Measurements from ENCODE around the gene ZNF580. TPM values are rescaled to one million over a fixed set of nuclear protein-coding genes. Genes with fewer than 3 reads are reported as not detected.
A peak's percentile ranks its signal among the peaks of the same experiment; 100 is the strongest.

Gene ZNF580
- total RNA-seq, 2 donors from 2014 or later: 35.7 to 39.5 TPM

- Mint-ChIP-seq H3K9me3 (no peaks in the 10 kb centered on the region), H3K4me3 (peak overlapping the region; percentile 30), H3K27me3 (peaks cover 0 to 3% of the 10 kb centered on the region in 2 donors), H3K36me3 (no peaks in the 10 kb centered on the region), H3K27ac (peak overlapping the region in 1 of 2 donors; percentile 58), H3K4me1 (ENCODE audit: low read depth in 2 of 2) (peaks cover 15 to 24% of the 10 kb centered on the region in 2 donors)
- DNase-seq (ENCODE audit: low spot score) (no peak), ATAC-seq (no peak)
Measured at GRCh38 chr19:55650126-55650557, 9.3 kb downstream of the ZNF580 start.

DNA sequence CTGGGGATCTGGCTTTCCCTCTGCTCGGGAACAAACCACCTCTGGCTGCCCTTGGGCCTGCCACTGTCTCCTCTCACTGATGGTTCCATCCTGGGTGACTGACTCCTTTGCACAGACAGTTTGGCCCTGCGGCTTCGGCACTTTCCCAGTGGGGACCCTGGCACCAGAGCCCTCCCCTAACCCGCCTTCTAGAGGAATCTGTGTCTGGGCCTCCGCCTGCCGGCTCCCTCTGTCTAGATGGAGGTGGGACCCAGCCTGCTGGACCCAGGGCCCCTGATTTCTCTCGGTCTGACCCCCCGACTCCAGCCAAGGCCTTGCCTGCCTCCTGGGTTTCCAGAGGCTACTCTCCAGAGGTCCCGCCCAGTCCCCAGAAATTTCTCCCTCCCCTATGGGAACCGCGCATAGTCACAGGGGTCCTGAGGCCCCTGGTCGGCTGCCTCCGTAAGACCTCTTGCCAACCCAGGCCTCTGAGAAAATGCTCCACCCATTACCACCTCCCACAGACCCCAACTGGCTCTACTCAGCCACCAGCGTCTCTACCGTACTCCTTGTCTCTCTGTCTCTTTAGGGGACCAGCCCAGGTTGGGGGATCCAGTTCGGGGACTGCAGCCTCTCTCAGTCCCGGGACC lies 9.9 kb downstream of the ZNF580 start:
- Mint-ChIP-seq H3K4me1 (ENCODE audit: low read depth in 2 of 2) (peaks cover 17 to 22% of the 10 kb centered on the region in 2 donors), H3K4me3 (peak overlapping the region; percentile 30), H3K27ac (no peak overlapping the region), H3K9me3 (no peaks in the 10 kb centered on the region), H3K27me3 (peaks cover 0 to 3% of the 10 kb centered on the region in 2 donors), H3K36me3 (peaks cover 4% of the 10 kb centered on the region)
- ATAC-seq (no peak), DNase-seq (ENCODE audit: low spot score) (no peak)

DNA sequence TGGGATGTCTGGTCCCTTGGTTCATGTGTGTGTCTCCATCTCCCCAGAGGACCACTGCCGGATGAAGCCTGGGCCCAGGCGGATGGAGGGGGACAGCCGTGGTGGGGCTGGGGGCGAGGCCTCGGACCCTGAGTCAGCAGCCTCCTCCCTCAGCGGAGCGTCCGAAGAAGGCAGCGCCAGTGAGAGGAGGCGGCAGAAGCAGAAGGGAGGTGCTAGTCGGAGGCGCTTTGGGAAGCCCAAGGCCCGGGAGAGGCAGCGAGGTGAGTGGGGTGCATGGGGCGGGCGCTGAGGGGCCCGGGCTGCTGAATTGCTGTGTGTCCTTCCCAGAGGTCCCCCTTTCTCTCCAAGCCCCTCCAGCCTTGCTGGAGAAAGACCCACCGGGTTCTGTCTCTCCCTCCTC lies 10.4 kb downstream of the ZNF580 start:
- Mint-ChIP-seq H3K27me3 (peaks cover 0 to 3% of the 10 kb centered on the region in 2 donors), H3K27ac (no peak overlapping the region), H3K4me3 (no peak overlapping the region), H3K4me1 (ENCODE audit: low read depth in 2 of 2) (peaks cover 23 to 27% of the 10 kb centered on the region in 2 donors), H3K36me3 (peaks cover 9% of the 10 kb centered on the region), H3K9me3 (no peaks in the 10 kb centered on the region)
- ATAC-seq (no peak), DNase-seq (ENCODE audit: low spot score) (no peak)

DNA sequence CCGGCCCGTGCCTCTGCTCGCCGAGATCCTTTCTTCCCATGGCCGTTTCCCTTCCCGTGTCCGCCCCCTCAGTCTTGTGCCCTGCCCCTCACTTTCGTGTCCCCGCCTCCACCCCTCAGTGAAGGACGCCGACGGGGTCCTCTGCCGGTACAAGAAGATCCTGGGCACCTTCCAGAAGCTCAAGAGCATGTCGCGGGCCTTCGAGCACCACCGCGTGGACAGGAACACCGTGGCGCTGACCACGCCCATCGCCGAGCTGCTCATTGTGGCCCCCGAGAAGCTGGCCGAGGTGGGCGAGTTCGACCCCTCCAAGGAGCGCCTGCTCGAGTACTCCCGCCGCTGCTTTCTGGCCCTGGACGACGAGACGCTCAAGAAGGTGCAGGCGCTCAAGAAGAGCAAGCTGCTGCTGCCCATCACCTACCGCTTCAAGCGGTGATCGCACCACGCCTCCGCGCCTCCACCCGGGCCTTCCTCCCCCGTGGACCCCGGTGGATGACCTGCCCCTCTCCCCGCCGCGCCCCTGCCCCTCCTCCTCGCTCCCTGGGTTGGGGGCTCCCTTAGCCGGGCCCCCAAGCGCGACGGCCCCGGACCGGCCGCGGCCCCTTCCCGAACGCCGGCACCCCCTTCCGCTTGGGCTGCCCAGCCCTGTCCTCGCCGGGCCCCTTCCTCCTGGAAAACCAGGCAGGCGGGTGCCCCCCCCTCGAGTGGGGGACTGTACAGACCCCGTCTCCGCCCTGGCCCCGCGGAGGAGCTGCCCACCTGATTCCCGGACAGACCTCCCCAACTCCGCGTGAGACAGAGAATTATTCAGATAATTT lies 11.7 kb downstream of the ZNF580 start:
- DNase-seq (ENCODE audit: low spot score) (no peak), ATAC-seq (no peak)
- peaks cover 0 to 3% of the 10 kb centered on the region in 2 donors for H3K27me3 Mint-ChIP-seq
- H3K4me3 Mint-ChIP-seq: no peak overlapping the region
- H3K36me3 Mint-ChIP-seq: peaks cover 14% of the 10 kb centered on the region
- no peaks in the 10 kb centered on the region for H3K9me3 Mint-ChIP-seq
- peaks cover 27 to 30% of the 10 kb centered on the region in 2 donors for H3K4me1 Mint-ChIP-seq (ENCODE audit: low read depth in 2 of 2)
- no peak overlapping the region for H3K27ac Mint-ChIP-seq

- peak overlapping the region; percentile 90 for H3K4me3 Mint-ChIP-seq
- H3K4me1 Mint-ChIP-seq (ENCODE audit: low read depth in 2 of 2): peaks cover 27 to 33% of the 10 kb centered on the region in 2 donors
Measured at GRCh38 chr19:55653651-55654322, 13.0 kb downstream of the ZNF580 start.

GRCh38 chr19:55654323-55654867 lies 13.6 kb downstream of the ZNF580 start:
- peaks cover 30 to 33% of the 10 kb centered on the region in 2 donors for H3K4me1 Mint-ChIP-seq (ENCODE audit: low read depth in 2 of 2)

More at GRCh38 chr19:55653651-55654322, 13.0 kb downstream of the ZNF580 start:
- DNase-seq (ENCODE audit: low spot score) (peak; percentile 99), ATAC-seq (peak; percentile 69 to 79)
- Mint-ChIP-seq H3K36me3 (peaks cover 18% of the 10 kb centered on the region), H3K27me3 (peaks cover 0 to 3% of the 10 kb centered on the region in 2 donors), H3K9me3 (no peaks in the 10 kb centered on the region), H3K27ac (peak overlapping the region; percentile 98 to 99)

DNA sequence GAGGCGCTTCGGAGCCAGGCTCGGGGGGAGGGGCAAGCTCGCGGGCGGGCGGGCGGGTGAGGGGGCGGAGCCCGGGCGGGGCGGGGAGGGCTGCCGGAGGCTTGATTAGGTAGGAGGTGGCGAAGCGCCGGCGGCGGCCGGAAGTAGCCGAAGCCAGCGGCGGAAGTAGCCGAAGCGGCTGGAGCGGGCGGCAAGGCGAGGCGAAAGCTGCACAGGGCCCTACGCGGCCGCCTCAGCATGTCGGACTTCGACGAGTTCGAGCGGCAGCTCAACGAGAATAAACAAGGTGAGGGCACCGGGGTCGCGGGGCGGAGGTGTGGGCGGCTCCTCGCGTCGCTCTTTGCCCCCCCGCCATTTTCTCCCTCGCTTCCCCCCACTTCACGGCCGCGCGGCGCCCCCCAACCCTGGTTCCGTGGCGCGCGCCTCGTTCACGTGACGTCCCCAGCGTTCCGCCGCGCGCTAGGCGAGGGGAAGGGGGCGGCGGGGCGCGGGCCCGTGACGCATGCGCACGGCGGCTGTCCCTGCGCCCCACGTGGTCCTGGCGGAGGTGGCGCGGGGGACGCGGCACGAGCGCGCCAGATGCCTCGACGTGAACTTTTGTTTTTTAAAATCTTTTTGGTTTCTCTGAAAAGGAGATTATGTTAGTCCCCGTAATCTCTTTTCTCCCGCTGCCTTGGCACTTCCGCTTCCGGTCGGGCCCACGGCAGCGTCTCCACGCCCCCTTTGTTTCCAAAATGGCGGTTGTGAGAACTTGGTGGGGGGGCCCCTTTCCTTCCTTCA lies 14.3 kb downstream of the ZNF580 start, which contains the start of gene U2AF2:
TSS of gene U2AF2 (plus strand) at position 168 of the 780 bp plus-strand sequence. CDS start at position 238, 70 bp downstream.
- peak; percentile 73 to 78 for ATAC-seq
- Mint-ChIP-seq H3K4me1 (ENCODE audit: low read depth in 2 of 2) (peaks cover 34 to 36% of the 10 kb centered on the region in 2 donors), H3K27ac (peak within 1 kb of the TSS; percentile 98 to 99), H3K36me3 (peaks cover 18% of the 10 kb centered on the region), H3K4me3 (peak within 1 kb of the TSS; percentile 90), H3K9me3 (no peaks in the 10 kb centered on the region), H3K27me3 (no peaks in the 10 kb centered on the region)
- DNase-seq (ENCODE audit: low spot score): peak; percentile 95

More at GRCh38 chr19:55654323-55654867, 13.6 kb downstream of the ZNF580 start:
- H3K4me3 Mint-ChIP-seq: peak overlapping the region; percentile 90
- H3K27me3 Mint-ChIP-seq: peaks cover 0 to 3% of the 10 kb centered on the region in 2 donors
- peaks cover 18% of the 10 kb centered on the region for H3K36me3 Mint-ChIP-seq
- DNase-seq (ENCODE audit: low spot score) (peak; percentile 99), ATAC-seq (peak; percentile 85 to 88)
- no peaks in the 10 kb centered on the region for H3K9me3 Mint-ChIP-seq
- H3K27ac Mint-ChIP-seq: peak overlapping the region; percentile 98 to 99

DNA sequence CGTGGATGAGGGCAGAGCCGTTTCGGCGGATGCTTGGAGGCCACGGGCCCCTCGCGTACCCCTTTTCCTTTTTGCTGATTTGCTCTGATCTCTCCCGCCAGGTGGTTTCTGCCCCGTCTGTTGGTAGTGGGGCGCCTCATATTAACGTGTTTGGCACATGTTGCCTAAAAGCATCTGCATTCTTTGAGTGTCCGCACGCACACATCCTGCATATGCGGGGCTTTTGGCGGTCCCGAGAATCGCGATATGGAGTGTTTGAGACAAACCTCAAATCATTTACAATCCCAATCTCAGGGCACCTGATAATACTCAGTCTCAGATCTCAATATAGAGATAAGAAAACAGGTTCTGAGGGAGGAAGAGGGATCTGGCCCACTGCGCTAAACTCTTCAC lies 14.8 kb downstream of the ZNF580 start:
- Mint-ChIP-seq H3K4me3 (peak overlapping the region; percentile 90), H3K27ac (peak overlapping the region; percentile 98 to 99), H3K9me3 (no peaks in the 10 kb centered on the region), H3K4me1 (ENCODE audit: low read depth in 2 of 2) (peaks cover 34 to 38% of the 10 kb centered on the region in 2 donors), H3K27me3 (no peaks in the 10 kb centered on the region), H3K36me3 (peaks cover 18% of the 10 kb centered on the region)
- DNase-seq (ENCODE audit: low spot score) (no peak), ATAC-seq (no peak)

- Mint-ChIP-seq H3K27me3 (no peaks in the 10 kb centered on the region), H3K4me1 (ENCODE audit: low read depth in 2 of 2) (peaks cover 34 to 38% of the 10 kb centered on the region in 2 donors), H3K4me3 (peak overlapping the region; percentile 90), H3K36me3 (peaks cover 18% of the 10 kb centered on the region), H3K27ac (peak overlapping the region; percentile 98 to 99), H3K9me3 (no peaks in the 10 kb centered on the region)
- no peak for DNase-seq (ENCODE audit: low spot score)
- no peak for ATAC-seq
Measured at GRCh38 chr19:55656552-55656951, 15.8 kb downstream of the ZNF580 start.

- H3K27ac Mint-ChIP-seq: peak overlapping the region; percentile 98 to 99
- no peaks in the 10 kb centered on the region for H3K27me3 Mint-ChIP-seq
- peaks cover 40 to 41% of the 10 kb centered on the region in 2 donors for H3K4me1 Mint-ChIP-seq (ENCODE audit: low read depth in 2 of 2)
- H3K4me3 Mint-ChIP-seq: peak overlapping the region; percentile 90
- H3K36me3 Mint-ChIP-seq: peaks cover 24% of the 10 kb centered on the region
- ATAC-seq: no peak
- no peak for DNase-seq (ENCODE audit: low spot score)
- no peaks in the 10 kb centered on the region for H3K9me3 Mint-ChIP-seq
Measured at GRCh38 chr19:55656988-55657747, 16.4 kb downstream of the ZNF580 start.

DNA sequence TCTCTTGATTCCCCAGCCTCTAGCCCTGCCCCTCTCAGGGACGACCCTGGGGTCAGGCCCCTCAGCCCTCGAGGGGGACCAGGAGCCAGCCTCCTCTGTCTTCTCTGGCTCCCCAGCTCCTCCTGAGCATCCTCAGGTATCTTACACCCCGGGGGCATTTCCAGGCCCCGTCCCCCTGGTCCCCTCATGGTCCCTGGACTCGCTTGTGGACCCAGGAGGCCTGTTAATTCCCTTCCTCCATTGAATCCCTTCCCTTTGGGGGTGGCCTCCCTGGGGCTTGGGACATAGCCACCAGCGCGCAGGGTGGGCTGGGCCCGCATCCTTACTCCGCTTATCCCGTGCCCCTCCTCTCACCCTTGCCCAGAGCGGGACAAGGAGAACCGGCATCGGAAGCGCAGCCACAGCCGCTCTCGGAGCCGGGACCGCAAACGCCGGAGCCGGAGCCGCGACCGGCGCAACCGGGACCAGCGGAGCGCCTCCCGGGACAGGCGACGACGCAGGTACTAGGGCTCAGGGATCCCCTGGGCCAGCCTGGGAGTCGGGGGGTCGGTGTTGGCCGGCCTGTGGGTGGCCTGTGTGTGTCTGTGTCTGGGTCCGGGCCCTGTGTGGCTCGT lies 18.2 kb downstream of the ZNF580 start:
- ATAC-seq (no peak), DNase-seq (ENCODE audit: low spot score) (no peak)
- H3K36me3 Mint-ChIP-seq: peaks cover 37% of the 10 kb centered on the region
- H3K27ac Mint-ChIP-seq: peak overlapping the region; percentile 62 to 63
- H3K4me3 Mint-ChIP-seq: peak overlapping the region; percentile 54
- no peaks in the 10 kb centered on the region for H3K27me3 Mint-ChIP-seq
- no peaks in the 10 kb centered on the region for H3K9me3 Mint-ChIP-seq
- peaks cover 51 to 54% of the 10 kb centered on the region in 2 donors for H3K4me1 Mint-ChIP-seq (ENCODE audit: low read depth in 2 of 2)

GRCh38 chr19:55659822-55660221 lies 19.0 kb downstream of the ZNF580 start:
- Mint-ChIP-seq H3K36me3 (peaks cover 40% of the 10 kb centered on the region), H3K4me1 (ENCODE audit: low read depth in 2 of 2) (peaks cover 52 to 53% of the 10 kb centered on the region in 2 donors), H3K27ac (peak overlapping the region; percentile 62 to 63), H3K9me3 (no peaks in the 10 kb centered on the region), H3K27me3 (no peaks in the 10 kb centered on the region), H3K4me3 (peak overlapping the region; percentile 54)
- no peak for DNase-seq (ENCODE audit: low spot score)
- no peak for ATAC-seq

All from natural killer cell treated with Interleukin-12 subunit alpha and Interleukin-12 subunit beta and Interleukin-15 and Interleukin-18, amount 100 ng/mL, for 72 hours (primary cell).